Stimulated activated CD4-positive, alpha-beta T cell treated with anti-CD3 and anti-CD28 coated beads, Interleukin-12 subunit alpha, Interleukin-12 subunit beta, amount 100 ng/mL, for 24 hours (primary cell): ENCODE data around the gene PARN.

Experiments
- DNase-seq, 2 experiments: peaks; one replicate each; pipeline ENCODE4 v3.0.0-alpha.2; 2020; ENCODE audit warnings: low read depth in 2 of 2

PARN gene

GRCh38 chr16:14499110-14499509 lies 130.9 kb downstream of the PARN start:
- no peak for DNase-seq

- no peak for DNase-seq
Observed at GRCh38 chr16:14497245-14498082, 132.6 kb downstream of the PARN start.

DNA sequence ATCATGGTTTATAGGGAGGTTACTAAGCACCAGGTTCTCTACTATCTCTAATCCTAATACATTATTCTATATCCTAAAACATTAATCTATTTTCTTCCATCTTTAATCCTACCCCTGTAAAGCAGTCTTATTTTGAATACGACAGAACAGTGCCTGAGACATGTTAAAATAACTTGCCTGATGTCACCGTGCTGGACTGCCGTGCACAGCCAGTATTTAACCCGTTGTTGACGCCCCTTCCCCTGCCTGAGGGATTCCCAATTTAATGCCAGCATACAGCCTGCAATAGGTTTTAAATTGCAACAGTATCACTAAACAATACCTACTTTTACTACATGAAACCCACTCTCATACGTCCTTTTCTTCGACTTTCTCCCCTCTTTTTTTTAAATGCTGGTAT lies 133.3 kb downstream of the PARN start:
- DNase-seq = no peak

DNA sequence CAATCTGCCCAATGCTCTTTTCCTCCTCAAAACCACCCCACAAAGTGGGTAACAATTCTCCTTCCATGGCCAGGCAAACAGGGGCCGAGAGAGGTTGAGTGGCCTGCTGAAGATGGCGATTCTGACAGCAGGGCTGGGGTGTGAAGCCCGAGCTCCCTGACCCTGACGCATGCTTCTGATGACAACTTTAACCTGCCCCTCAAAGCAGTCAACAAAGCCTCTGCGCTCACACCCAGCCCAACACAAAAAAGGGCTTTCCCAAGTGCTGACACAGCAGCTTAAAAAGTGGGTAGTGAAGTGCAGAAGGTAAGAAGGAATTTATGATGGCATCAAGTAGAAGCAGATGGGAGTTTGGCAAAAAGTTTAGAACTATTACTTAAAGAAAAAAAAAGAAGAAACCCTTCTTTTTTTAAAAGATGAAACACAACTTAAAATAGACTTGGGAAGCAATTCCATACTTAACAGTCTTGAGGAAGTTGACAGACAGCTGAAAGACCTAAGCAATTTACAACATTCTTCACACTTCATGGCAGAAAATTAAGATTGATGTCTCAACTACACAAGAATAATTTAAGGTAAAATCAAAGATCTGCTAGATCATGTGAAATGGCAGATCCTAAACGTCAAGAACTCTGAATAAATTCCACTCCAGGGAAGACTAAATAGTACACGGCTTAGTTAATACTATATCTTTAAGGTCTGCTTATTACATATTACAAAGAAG lies 133.9 kb downstream of the PARN start:
- no peak for DNase-seq

GRCh38 chr16:14495213-14496046 lies 134.6 kb downstream of the PARN start:
- no peak for DNase-seq

DNA sequence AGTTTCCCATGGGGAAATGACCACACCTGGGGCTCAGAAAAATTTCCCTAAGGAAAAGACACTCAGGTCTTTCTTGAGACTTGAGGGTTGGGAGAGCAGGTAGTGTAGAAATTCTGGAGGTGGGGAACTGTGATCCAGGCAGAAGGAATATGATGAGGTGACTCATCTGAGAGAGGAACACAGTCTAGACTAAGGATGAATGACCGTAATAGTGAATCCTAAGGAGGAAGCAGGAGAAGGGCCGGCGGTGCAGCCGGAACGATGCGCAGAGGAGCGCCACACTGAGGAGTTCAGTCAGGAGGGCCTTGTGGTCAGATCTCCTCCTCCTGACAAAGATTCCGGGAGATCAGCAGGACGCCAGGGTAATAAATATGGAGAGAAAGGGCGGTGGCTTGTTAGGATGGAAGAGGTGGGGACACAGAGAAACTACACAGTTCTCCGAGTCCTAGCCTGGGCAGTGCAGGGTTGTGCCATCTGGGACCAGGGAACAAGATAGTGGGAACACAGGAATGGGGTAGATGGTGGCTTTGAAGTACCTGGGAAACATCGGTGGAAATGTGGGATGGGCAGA lies 135.6 kb downstream of the PARN start:
- DNase-seq = no peak

GRCh38 chr16:14493791-14494190 lies 136.3 kb downstream of the PARN start:
- no peak for DNase-seq

GRCh38 chr16:14492614-14493013 lies 137.4 kb downstream of the PARN start:
- no peak for DNase-seq

DNA sequence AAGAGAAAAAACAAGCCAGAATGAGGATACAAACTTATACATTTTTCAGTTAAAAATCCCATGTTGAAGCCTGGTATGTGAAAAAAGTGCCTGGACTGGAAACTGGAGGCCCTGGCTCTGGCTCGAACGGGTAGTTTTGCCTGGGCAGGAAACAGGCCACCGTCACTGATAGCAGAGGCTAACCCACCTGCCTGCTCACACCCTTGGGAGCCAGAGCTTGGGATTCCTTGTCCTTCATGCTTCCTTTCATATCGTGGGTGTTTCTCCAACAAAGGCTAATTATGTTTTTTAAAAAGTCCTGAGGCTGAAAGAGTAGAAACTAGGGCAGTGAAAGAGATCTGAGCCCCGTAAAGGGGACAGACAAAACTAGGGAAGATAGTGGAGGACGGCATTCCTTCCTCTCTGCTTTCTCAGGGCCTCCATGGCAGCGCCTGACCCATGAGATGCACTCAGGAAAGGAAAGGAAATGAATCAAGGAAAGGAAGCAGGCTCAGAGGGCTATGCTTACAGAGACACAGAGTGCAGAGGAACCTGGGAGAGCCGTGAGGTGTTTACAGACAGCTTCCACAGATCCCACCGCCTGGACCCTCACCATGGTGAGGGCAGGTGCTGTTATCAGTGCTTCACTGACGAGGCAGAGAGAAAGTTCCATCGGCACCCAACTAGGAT lies 138.1 kb downstream of the PARN start:
- no peak for DNase-seq

DNA sequence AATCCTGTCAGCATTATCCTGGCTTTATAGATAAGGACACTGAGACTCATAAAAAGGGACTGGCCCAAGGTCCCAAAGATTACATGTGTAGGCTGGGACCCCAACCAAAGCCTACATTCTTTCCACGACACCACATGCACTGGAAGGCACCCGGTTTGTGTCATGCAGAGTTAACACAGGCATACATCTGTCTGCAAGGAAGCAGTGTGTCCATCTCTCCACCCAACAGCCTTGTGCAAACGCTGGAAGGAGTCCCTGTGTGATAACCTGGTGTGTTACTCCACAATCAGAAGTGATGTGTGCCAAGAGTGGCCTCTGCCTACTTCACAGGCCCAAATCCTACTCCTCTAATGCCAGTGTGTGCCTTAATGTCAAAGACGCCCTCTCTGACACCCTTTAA lies 139.8 kb downstream of the PARN start:
- DNase-seq = no peak

- DNase-seq = no peak
Observed at GRCh38 chr16:14489460-14489859, 140.6 kb downstream of the PARN start.

DNA sequence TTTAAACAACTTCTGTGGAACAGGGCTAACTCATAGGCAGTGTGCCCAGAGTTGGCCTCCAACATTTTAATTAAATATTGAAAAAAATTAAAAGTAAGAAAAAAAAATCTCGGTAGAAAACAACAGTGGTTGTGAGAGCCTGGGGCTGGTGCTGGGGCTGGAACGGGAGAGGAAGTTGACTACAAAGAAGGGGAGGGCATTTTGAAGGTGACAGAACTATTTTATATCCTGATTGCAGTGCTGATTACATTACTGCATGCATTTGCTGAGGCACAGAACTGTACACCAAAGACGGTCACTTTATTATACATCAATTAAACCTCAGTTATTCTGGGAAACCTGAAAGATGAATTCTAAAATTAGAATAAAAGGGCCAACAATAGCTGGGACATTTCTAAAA lies 142.5 kb downstream of the PARN start:
- DNase-seq = no peak

GRCh38 chr16:14486520-14487303 lies 143.3 kb downstream of the PARN start:
- no peak for DNase-seq

- DNase-seq = no peak
Observed at GRCh38 chr16:14485811-14486519, 144.1 kb downstream of the PARN start.

DNA sequence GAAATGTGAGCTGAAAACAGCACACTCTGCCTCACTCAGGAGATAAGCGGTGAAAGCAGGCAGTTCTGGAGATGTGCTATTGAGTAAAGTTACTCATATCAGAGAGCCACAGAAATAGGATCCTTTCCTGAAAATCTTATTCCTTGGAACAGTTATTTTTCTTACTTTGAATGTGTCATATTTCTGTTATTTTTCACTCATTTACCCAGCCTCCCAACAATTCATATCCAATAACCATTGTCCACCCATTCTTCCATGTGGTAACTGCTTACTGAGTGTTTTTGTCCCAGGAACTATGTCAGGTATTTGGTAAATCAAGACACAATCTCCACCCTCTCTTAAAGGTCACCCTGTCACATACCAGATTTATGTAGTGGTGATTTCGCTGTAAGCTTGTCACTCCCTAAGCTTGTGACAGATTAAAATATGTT lies 144.9 kb downstream of the PARN start:
- no peak for DNase-seq

DNA sequence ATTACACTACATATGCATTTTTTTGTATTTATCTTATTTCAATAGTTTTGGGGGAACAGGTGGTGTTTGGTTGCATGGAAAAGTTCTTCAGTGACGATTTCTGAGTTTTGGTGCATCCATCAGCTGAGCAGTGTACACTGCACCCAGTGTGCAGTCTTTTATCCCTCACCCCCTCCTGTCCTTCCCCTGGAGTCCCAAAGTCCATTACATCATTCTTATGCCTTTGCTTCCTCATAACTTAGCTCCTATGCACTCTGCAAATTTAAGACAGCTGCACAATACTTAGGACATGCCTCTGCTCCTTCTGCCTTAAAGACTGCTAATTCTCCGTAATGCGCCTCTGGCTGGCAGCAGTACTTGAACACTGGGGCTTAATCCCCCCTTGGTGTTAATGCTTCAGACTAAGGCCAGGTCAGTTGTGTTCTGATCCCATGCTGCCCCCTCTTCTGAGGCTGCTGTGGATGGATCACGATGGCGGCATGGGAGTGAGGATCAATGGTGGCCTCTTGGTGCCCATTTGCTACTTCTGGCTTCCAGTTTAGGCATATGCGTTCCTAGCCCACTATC lies 146.2 kb downstream of the PARN start:
- DNase-seq = no peak

DNA sequence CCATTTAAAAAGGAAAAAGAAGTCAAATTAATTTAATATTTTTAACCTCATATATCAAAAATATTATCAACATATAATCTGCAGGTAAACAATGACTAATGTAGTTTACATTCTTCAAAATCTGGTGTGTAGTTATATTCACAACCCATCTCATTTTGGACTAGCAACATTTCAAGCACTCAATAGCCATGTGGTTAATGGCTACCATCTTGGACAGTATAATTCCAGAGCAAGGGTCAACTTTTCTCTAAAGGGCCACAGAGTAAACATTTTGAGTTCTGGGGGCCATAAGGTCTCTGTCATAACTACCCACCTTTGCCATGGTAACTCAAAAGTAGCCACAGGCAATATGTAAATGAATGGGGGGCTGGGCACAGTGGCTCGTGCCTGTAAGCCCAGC lies 153.9 kb downstream of the PARN start:
- DNase-seq = no peak

GRCh38 chr16:14475370-14476139 lies 154.5 kb downstream of the PARN start:
- no peak for DNase-seq

DNA sequence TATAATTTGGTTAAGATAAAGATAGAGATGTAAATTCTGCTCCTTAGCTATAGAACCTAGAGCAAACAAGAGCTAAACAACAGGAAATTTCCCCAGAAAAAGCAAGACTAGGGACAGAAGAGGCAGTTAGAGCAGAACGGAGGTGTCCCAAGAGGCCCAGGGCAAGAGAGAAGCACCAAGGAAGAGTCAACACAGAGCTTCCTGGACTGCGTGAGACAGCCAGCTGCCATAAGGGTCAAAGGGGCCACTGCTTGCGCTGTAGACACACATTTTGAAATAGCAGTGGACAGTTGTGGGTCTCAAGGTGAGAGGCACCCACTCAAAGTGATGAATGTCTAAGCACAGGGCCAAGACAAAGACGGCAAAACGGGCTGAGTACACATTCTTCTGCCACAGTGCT lies 156.6 kb downstream of the PARN start:
- no peak for DNase-seq
